GM18505 (cell line): Measurements from ENCODE around the gene COPS9.

ENCODE experiments used
- ATAC-seq: cut with Tn5 transposase; IDR thresholded peaks from one replicate; pipeline ENCODE4 v1.9.1; 2021; ENCODE audit not compliant: unreplicated experiment
- POLR2A ChIP-seq: IDR thresholded peaks from 4 replicates; pipeline ENCODE4 v1.6.1; 2011; ENCODE audit warnings: borderline replicate concordance; ENCODE audit not compliant: insufficient read depth, insufficient read length; ENCODE audit errors: extremely low read depth

COPS9 gene

GRCh38 chr2:240149943-240150784 is 14.1 kb upstream of the COPS9 start:
- TF ChIP-seq POLR2A: no peak
- ATAC-seq: no peak

- no peak for ATAC-seq
- no peak for TF ChIP-seq POLR2A
These were observed 11.9 kb upstream of the COPS9 start for GRCh38 chr2:240147911-240148587.

- ATAC-seq: no peak
- no peak for TF ChIP-seq POLR2A
These were observed 11.3 kb upstream of the COPS9 start for GRCh38 chr2:240147382-240147781.

GRCh38 chr2:240146627-240147278 is 10.6 kb upstream of the COPS9 start:
- no peak for ATAC-seq

GRCh38 chr2:240146141-240146561 is 10.0 kb upstream of the COPS9 start:
- no peak for TF ChIP-seq POLR2A
- no peak for ATAC-seq

More at GRCh38 chr2:240146627-240147278, 10.6 kb upstream of the COPS9 start:
- no peak for TF ChIP-seq POLR2A

- no peak for ATAC-seq
- TF ChIP-seq POLR2A: no peak
These were observed 9.4 kb upstream of the COPS9 start for GRCh38 chr2:240145461-240145860.

GRCh38 chr2:240144649-240145261 is 8.7 kb upstream of the COPS9 start:
- no peak for TF ChIP-seq POLR2A
- no peak for ATAC-seq

GRCh38 chr2:240143801-240144648 is 7.9 kb upstream of the COPS9 start:
- TF ChIP-seq POLR2A: no peak
- no peak for ATAC-seq

GRCh38 chr2:240143276-240143675 is 7.2 kb upstream of the COPS9 start:
- ATAC-seq: no peak
- TF ChIP-seq POLR2A: no peak

- ATAC-seq: no peak
- TF ChIP-seq POLR2A: no peak
These were observed 6.8 kb upstream of the COPS9 start for GRCh38 chr2:240142859-240143258.

GRCh38 chr2:240142256-240142775 is 6.2 kb upstream of the COPS9 start:
- TF ChIP-seq POLR2A: no peak
- ATAC-seq: no peak

GRCh38 chr2:240141736-240142135 is 5.6 kb upstream of the COPS9 start:
- no peak for ATAC-seq
- no peak for TF ChIP-seq POLR2A
